SKM-1 treated with dmso at 0.1 percent for 144 hours (cell line): Measurements from ENCODE around the gene NPM3.
"Not testable (repeated sequence)": the region's sequence is repeated elsewhere in the genome, so short reads cannot be mapped to it uniquely, and the experiment has no call there.

Source experiments
- DNase-seq: peaks from one replicate; lab custom pipeline; 2025; ENCODE audit not compliant: unreplicated experiment; lab: John Stamatoyannopoulos, UW

The NPM3 gene

GRCh38 chr10:101807158-101807557, 23.9 kb upstream of the NPM3 start:
- DNase-seq: no peak

- no peak for DNase-seq
These were observed 20.3 kb upstream of the NPM3 start for GRCh38 chr10:101803511-101803910.

GRCh38 chr10:101797403-101798059, 14.3 kb upstream of the NPM3 start:
- no peak for DNase-seq

- DNase-seq: no peak
These were observed 10.3 kb upstream of the NPM3 start for GRCh38 chr10:101793526-101793925.

DNA sequence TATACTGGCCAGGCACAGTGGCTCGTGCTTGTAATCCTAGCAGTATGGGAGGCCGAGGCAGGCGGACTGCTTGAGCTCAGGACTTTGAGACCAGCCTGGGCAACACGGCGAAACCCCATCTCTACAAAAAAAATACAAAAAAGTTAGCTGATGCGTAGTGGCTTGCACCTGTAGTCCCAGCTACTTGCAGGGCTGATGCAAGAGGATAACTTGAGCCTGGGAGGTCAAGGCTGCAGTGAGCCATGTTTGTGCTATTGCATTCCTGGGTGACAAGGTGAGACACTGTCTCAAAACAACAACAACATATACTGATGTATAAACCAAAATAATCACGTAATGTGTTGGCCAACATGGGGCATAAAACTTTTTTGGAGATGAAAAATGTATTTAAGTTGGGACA, 6.4 kb upstream of the NPM3 start:
- no peak for DNase-seq

- not testable (repeated sequence) for DNase-seq
These were observed 6.0 kb upstream of the NPM3 start for GRCh38 chr10:101789231-101789630.

DNA sequence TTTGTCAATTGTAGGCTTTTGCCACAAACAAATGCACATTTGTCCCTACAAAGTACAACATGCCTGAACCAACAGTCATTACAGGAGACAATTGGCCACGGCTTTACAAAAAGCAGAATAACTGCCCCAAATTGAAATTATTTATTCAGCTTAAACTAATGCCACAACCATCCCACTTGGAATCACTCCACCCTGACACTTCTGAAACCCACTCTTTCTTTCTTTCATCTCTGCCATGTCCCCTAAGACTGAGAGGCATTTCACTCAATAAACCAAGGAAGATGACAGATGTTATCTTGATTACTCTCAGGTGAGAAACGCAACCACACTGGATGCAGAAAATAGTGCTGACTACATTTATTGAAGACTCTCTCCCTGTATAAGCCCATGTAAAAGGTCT, 2.6 kb upstream of the NPM3 start:
- no peak for DNase-seq

GRCh38 chr10:101784558-101784957, 1.3 kb upstream of the NPM3 start:
- no peak for DNase-seq

DNA sequence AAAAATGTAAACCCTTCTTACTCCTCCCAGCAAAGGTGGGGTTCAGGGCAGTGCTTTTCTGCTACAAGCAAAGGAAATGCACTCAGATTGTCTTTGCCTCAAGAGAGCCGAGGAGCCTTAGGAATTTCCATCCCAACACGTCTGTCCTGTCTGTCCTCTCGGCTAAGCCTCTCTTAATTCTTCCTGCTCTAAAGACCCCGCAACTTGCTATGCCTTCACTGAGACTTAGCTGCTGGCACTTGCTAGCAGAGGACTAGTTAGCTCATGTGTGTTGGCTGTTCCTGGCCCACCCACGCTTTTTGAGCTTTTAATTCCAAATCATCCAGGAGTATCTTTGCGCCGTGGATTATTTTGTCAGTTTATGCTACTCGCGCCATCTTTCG, 481 bp upstream of the NPM3 start:
- no peak for DNase-seq

DNA sequence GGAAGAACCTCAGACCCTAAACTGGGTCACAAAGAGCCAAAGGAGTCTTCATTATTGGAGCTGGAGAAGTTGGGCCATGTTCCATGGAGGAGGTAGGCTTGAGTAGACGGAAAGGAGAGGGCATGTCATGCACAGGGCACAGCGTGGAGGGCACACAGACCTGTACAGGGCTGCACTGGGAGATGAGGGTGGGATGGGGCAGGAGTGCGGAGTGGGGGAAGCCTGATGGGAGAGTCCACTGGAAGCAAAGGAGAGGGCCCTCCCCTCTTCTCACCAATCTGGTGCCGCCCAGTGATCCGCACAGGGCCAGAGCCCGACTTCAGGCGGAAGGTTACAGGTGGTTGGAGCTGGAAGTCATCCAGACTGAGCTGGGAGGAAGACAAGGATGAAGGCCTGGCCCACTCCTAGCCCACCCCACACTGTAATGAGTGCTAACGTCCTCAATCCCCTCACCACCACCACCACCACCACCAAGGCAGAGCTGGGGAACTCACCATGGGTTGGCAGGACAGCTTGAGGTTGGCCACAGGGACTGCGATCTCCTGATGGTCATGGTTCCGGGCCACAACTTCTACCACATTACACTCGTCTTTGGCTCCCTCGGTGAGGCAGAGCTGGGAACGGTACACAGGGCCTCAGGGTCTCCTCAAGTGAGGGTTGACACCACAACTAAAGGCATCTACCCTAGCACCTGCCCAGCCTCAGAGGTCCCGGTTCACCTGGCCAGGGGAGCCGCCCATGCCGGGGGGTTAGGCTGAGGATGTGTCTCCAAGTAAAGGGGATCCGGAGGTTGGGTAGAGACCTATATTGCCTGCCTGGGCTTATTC, 1.0 kb downstream of the NPM3 start:
- DNase-seq: no peak

DNA sequence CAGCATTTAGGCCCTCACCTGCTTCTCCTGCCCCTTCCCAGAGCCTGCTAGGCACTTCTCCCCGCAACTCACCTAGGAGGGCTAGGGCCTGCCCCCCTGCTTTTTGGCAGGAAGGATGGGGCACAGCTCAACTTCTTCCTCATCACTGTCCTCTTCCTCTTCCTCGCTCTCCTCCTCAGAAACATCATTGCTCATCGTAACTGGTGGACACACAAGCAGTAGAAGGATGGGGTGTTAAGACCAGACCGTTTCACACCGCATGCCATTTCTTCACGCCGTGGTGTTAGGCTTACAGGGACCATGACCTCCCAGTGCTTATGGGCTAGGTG, 1.6 kb downstream of the NPM3 start:
- no peak for DNase-seq

GRCh38 chr10:101780818-101781654, 2.2 kb downstream of the NPM3 start:
- DNase-seq: peak; percentile 34

- DNase-seq: no peak
These were observed 2.9 kb downstream of the NPM3 start for GRCh38 chr10:101780187-101780817.

DNA sequence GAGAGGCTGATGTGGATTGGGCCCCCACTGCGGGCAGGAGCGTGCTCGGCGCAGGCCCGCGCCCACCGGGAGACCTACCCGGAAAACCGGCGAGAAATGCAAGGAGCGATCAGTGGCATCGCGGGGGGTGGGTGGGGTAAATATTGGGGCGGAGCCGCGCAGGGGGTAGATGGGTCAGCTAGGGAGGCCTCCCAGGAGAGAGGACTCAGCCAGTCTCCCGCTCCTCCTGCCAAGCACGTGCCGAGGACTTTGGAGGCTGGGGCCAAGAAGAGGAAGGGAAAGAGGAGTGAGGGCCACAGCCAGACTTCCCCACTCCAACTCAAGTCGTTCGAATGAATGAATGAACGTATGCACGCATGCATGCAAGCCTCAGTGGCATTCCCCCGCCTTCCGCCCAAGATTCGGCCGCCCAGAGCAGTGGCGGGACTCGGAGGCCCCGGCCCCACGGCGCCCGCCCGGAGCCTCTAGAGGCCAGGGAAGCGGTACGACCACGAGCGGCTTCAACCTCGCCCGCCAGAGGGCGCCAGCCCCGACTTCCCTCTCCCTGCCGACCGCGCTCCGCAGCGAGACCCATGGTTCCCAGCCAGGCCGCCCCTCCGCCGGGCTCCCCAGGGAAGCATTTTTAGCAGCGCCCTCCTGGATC, 3.6 kb downstream of the NPM3 start:
- no peak for DNase-seq

DNA sequence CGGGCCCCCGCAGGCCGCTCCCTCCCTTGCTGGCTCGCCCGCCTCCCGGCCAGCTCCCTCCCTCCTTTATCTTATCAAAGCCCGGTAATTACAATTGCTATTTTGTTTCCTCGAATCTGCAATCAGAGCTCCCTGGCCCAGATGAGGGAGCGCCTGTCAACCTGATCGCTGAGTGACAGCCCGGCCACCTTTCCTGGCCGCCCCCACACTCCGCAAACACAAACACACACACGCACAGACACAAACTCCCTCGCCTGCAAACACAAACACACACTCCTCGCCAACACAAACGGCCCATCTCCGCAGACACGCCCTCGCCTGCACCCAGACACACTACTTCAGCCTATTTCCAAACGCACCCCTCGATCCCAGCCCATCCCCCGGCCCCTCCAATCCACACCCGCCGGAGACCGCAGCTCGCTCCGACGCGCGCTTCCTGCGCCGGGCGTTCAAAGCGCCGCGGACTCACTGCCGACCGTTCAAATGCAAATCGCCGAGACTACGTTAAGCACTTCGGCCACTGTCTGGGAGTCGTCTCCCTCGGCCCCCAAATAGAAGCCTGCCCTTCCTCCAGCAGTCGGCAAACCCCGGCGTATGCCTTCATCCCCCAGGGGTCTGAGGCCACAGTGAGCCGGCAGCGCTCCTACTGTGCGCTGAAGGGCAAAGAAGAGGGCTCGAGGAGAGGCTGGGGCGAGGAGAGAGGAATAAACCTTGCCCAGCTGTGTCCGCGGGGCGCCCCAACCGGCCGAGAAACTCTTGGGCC, 4.3 kb downstream of the NPM3 start:
- DNase-seq: no peak

DNA sequence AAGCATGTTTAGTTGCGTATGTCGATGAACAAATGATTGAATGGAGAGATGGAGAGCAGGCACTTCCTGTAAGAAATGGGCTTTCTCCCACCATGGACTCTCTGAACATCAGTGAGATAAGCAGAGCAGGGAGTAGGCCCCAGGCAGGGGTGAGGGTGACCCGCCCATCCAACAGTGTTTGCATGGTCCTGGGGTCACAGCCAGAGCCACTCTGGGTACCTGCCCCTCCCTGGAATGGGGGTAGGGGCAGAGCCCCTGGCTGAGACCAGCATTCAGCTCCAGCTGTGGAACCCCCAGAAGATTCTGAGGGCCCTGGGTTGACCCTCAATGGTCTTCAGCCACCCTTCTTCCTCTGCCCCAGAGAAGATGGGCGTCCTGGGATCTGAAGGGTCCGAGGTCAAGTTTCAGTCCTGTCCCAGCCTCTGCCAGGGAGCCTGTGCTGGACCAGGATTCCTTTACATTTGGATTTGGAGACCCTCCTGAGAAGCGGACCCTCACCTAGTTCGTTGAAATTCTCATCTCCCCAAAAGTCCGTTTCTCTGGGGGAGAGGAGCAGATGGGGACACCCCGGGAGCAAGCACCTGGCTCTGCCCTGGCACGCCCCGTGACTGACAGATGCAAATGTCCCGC, 5.0 kb downstream of the NPM3 start:
- DNase-seq: no peak

DNA sequence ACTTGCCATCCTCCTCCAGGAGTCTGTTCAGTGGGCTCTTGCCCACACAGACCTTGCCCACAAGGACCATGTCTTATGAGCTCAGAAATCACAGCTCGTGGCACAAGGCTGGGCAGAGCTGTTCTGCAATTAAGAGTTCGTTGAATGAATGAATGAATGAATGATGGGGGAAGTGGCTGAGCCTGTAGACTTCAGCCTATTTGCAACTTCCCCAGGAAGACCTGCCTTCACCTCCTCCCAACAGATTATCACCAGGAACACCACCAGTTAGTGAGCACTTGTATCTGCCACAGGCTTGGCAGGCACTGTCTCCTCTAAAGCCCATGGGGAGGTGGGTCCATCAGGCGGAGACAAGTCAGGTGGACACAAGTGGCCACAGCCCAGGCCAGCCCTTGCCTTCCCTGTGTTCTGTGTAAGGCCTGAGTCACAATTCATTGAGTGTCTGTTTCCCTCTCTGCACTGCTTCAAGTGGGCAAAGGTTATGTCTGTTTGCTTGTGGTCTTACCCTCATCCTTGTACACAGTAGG, 5.6 kb downstream of the NPM3 start:
- no peak for DNase-seq

DNA sequence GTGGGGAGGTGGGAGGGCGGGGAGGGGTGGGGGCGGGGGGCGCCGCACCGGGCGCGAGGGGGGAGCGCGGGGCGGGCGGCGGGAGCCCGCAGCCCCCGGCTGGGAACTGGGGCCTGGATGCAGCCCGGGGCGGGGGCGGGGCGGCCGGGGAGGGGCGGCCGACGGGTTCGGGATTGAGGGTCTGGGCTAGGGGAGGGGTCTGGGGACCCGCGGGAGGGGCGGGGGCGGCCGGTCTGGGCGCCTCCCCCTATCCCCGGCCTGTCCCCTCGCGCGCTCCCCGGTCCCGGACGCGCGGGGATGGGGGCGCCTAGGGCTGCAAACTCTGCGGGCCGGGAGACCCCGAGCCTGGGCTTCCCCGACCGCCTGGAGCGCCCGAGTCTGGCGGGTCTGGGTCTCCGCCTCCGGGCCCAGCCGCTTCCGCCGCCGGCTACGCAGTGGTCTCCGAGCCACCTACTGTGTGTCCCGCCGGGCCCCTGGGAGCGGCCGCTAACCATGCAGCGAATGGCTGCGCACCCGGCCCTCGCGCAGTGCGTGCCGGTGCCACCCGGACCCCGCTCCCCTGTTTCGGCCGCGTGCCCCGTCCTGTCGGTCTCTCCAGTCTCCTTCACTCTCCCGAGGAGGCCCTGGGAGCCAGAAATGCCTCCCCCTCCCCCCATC, 7.0 kb downstream of the NPM3 start:
- DNase-seq: no peak
